Skeletal muscle tissue (tissue), 4 donors: ENCODE data around the gene AVPI1. TPM values are rescaled to one million over a fixed set of nuclear protein-coding genes. Genes with fewer than 3 reads are reported as not detected.

Source experiments
- H3K27ac ChIP-seq: one replicate; pipeline ENCODE4 v1.7.0; 2013; ENCODE audit warnings: mild to moderate bottlenecking, low read depth, low read length, inconsistent platforms
- H3K27me3 ChIP-seq, 3 donors: one replicate each; pipeline ENCODE4 v1.7.0; 2013; ENCODE audit warnings: low read length in 3 of 3; ENCODE audit not compliant: control insufficient read depth in 3 of 3, insufficient read depth in 3 of 3
- H3K36me3 ChIP-seq, 3 donors: one replicate each; pipeline ENCODE4 v1.7.0; 2013; ENCODE audit warnings: low read length in 3 of 3; ENCODE audit not compliant: control insufficient read depth in 3 of 3, insufficient read depth in 3 of 3
- H3K4me1 ChIP-seq, 3 donors: one replicate each; pipeline ENCODE4 v1.7.0; 2013; ENCODE audit warnings: low read length in 3 of 3, mild to moderate bottlenecking in 3 of 3; ENCODE audit not compliant: control insufficient read depth in 3 of 3, insufficient read depth in 3 of 3
- H3K4me3 ChIP-seq, 3 donors: one replicate each; pipeline ENCODE4 v1.7.0; 2013; ENCODE audit warnings: low read length in 3 of 3
- H3K9ac ChIP-seq, 3 donors: one replicate each; pipeline ENCODE4 v1.7.0; 2013; ENCODE audit warnings: low read length in 3 of 3, mild to moderate bottlenecking in 3 of 3, moderate library complexity in 2 of 3, low read depth in 1 of 3
- H3K9me3 ChIP-seq, 3 donors: one replicate each; pipeline ENCODE4 v1.7.0; 2013; ENCODE audit warnings: low read length in 3 of 3; ENCODE audit not compliant: control insufficient read depth in 3 of 3
- total RNA-seq: library from RNA; depleted of rRNA; stranded (reverse); fragments of >200 nt; gene quantifications from one replicate; pipeline ENCODE4 v1.2.3, GENCODE V29; 2014
- donor health status: Osteomylitis.

AVPI1 gene
- total RNA-seq, 1 donor from 2014 or later, result 5.2 TPM

GRCh38 chr10:97723001-97723400 is 36.0 kb upstream of the AVPI1 start:
- H3K4me3 ChIP-seq, result no peak overlapping the region
- H3K4me1 ChIP-seq, result peaks cover 13 to 15% (median 13%) of the 10 kb centered on the region in 3 donors
- no peaks in the 10 kb centered on the region for H3K9me3 ChIP-seq
- H3K27me3 ChIP-seq, result peaks cover 0 to 2% (median 0%) of the 10 kb centered on the region in 3 donors
- H3K27ac ChIP-seq, result no peak overlapping the region
- no peak overlapping the region for H3K9ac ChIP-seq
- peaks cover 0 to 5% (median 0%) of the 10 kb centered on the region in 3 donors for H3K36me3 ChIP-seq

GRCh38 chr10:97721871-97722780 is 35.1 kb upstream of the AVPI1 start:
- Histone ChIP-seq H3K27ac (no peak overlapping the region), H3K4me3 (no peak overlapping the region)

GRCh38 chr10:97719602-97720001 is 32.6 kb upstream of the AVPI1 start:
- H3K9ac ChIP-seq, result no peak overlapping the region
- no peak overlapping the region for H3K27ac ChIP-seq
- no peaks in the 10 kb centered on the region for H3K9me3 ChIP-seq
- peaks cover 0 to 10% (median 0%) of the 10 kb centered on the region in 3 donors for H3K27me3 ChIP-seq
- H3K4me1 ChIP-seq, result peaks cover 10 to 28% (median 15%) of the 10 kb centered on the region in 3 donors
- H3K4me3 ChIP-seq, result no peak overlapping the region
- H3K36me3 ChIP-seq, result peaks cover 0 to 5% (median 0%) of the 10 kb centered on the region in 3 donors

More at GRCh38 chr10:97721871-97722780, 35.1 kb upstream of the AVPI1 start:
- H3K36me3 ChIP-seq, result peaks cover 0 to 5% (median 0%) of the 10 kb centered on the region in 3 donors
- H3K4me1 ChIP-seq, result peaks cover 13 to 16% (median 15%) of the 10 kb centered on the region in 3 donors
- H3K9me3 ChIP-seq, result no peaks in the 10 kb centered on the region
- H3K9ac ChIP-seq, result no peak overlapping the region
- peaks cover 0 to 2% (median 0%) of the 10 kb centered on the region in 3 donors for H3K27me3 ChIP-seq

GRCh38 chr10:97718659-97719142 is 31.7 kb upstream of the AVPI1 start:
- Histone ChIP-seq H3K36me3 (peaks cover 0 to 5% (median 0%) of the 10 kb centered on the region in 3 donors), H3K4me1 (peaks cover 15 to 28% (median 16%) of the 10 kb centered on the region in 3 donors), H3K4me3 (no peak overlapping the region), H3K9ac (peak overlapping the region in 1 of 3 donors; percentile 1), H3K9me3 (no peaks in the 10 kb centered on the region), H3K27me3 (peaks cover 0 to 10% (median 0%) of the 10 kb centered on the region in 3 donors), H3K27ac (no peak overlapping the region)

- Histone ChIP-seq H3K9me3 (no peaks in the 10 kb centered on the region), H3K4me3 (no peak overlapping the region), H3K4me1 (peaks cover 17 to 28% (median 18%) of the 10 kb centered on the region in 3 donors), H3K9ac (no peak overlapping the region), H3K36me3 (peaks cover 0 to 5% (median 0%) of the 10 kb centered on the region in 3 donors), H3K27ac (no peak overlapping the region), H3K27me3 (peaks cover 0 to 10% (median 0%) of the 10 kb centered on the region in 3 donors)
Measured at GRCh38 chr10:97718178-97718577, 31.1 kb upstream of the AVPI1 start.

GRCh38 chr10:97717627-97718026 is 30.6 kb upstream of the AVPI1 start:
- no peaks in the 10 kb centered on the region for H3K9me3 ChIP-seq
- H3K27ac ChIP-seq, result no peak overlapping the region
- peaks cover 0 to 10% (median 0%) of the 10 kb centered on the region in 3 donors for H3K27me3 ChIP-seq
- peaks cover 0 to 5% (median 0%) of the 10 kb centered on the region in 3 donors for H3K36me3 ChIP-seq
- H3K4me3 ChIP-seq, result no peak overlapping the region
- no peak overlapping the region for H3K9ac ChIP-seq
- H3K4me1 ChIP-seq, result peaks cover 21 to 28% (median 23%) of the 10 kb centered on the region in 3 donors

- Histone ChIP-seq H3K27ac (peak overlapping the region; percentile 68), H3K9me3 (no peaks in the 10 kb centered on the region), H3K27me3 (peaks cover 0 to 10% (median 0%) of the 10 kb centered on the region in 3 donors), H3K4me1 (peaks cover 24 to 28% (median 28%) of the 10 kb centered on the region in 3 donors), H3K36me3 (peaks cover 0 to 5% (median 0%) of the 10 kb centered on the region in 3 donors), H3K9ac (peak overlapping the region in 2 of 3 donors; percentile 53 to 83), H3K4me3 (peak overlapping the region; percentile 54 to 83 (median 82))
Measured at GRCh38 chr10:97715259-97715874, 28.3 kb upstream of the AVPI1 start.

GRCh38 chr10:97714401-97715258 is 27.6 kb upstream of the AVPI1 start:
- H3K9me3 ChIP-seq, result no peaks in the 10 kb centered on the region
- H3K4me1 ChIP-seq, result peaks cover 26 to 28% (median 27%) of the 10 kb centered on the region in 3 donors
- peak overlapping the region; percentile 68 for H3K27ac ChIP-seq
- H3K36me3 ChIP-seq, result peaks cover 0 to 5% (median 0%) of the 10 kb centered on the region in 3 donors
- H3K27me3 ChIP-seq, result peaks cover 0 to 12% (median 0%) of the 10 kb centered on the region in 3 donors
- peak overlapping the region; percentile 72 to 83 (median 82) for H3K4me3 ChIP-seq
- peak overlapping the region; percentile 60 to 83 (median 75) for H3K9ac ChIP-seq

- H3K9me3 ChIP-seq, result no peaks in the 10 kb centered on the region
- peak overlapping the region; percentile 68 for H3K27ac ChIP-seq
- peak overlapping the region; percentile 60 to 83 (median 75) for H3K9ac ChIP-seq
- H3K27me3 ChIP-seq, result peaks cover 0 to 13% (median 0%) of the 10 kb centered on the region in 3 donors
- H3K36me3 ChIP-seq, result peaks cover 0 to 5% (median 0%) of the 10 kb centered on the region in 3 donors
- peaks cover 20 to 32% (median 26%) of the 10 kb centered on the region in 3 donors for H3K4me1 ChIP-seq
- H3K4me3 ChIP-seq, result peak overlapping the region; percentile 72 to 83 (median 82)
Measured at GRCh38 chr10:97713826-97714400, 26.9 kb upstream of the AVPI1 start.
